Activated CD4-positive, CD25-positive, alpha-beta regulatory T cell treated with anti-CD3 and anti-CD28 coated beads, Interleukin-2, amount 50 U/mL, for 24 hours (primary cell): ENCODE measurements around the gene NOLC1.

Experiments used
- ATAC-seq, 2 donors: fragments of 150-1000 bp; cut with Tn5 transposase; one replicate each; pipeline ENCODE4 v1.10.0; 2021; ENCODE audit warnings: mild to moderate bottlenecking in 1 of 2, moderate library complexity in 1 of 2

NOLC1 gene

GRCh38 chr10:102211615-102212299 is 59.6 kb downstream of the NOLC1 start:
- peak; percentile 28 to 30 for ATAC-seq
